Activated CD8-positive, alpha-beta T cell treated with anti-CD3 and anti-CD28 coated beads for 36 hours (primary cell): ENCODE measurements around the gene RAB22A. TPM values are rescaled to one million over a fixed set of nuclear protein-coding genes. Genes with fewer than 3 reads are reported as not detected.
A peak's percentile ranks its signal among the peaks of the same experiment; 100 is the strongest.

ENCODE experiments used
- ATAC-seq: fragments of 200-7000 bp; cut with Tn5 transposase; one replicate; pipeline ENCODE4 v1.10.0; 2021; ENCODE audit warnings: mild to moderate bottlenecking, moderate library complexity
- CTCF ChIA-PET: fragments of 350-600 bp; sonication (Branson Sonifier 250); formaldehyde crosslinking; loops from one replicate; lab custom pipeline; 2021; ENCODE audit warnings: antibody characterized with exemption; lab: Charles Lee
- POLR2A ChIA-PET: fragments of 350-600 bp; sonication (Branson Sonifier 250); formaldehyde crosslinking; loops from one replicate; lab custom pipeline; 2021; ENCODE audit warnings: antibody characterized with exemption; lab: Charles Lee
- DNase-seq: peaks from one replicate; pipeline ENCODE4 v3.0.0-alpha.2; 2020
- H3K27ac Mint-ChIP-seq: one replicate; pipeline ENCODE4 v1.8.0; 2021; ENCODE audit warnings: mild to moderate bottlenecking, mixed read lengths
- H3K27me3 Mint-ChIP-seq: one replicate; pipeline ENCODE4 v1.8.0; 2021; ENCODE audit warnings: mixed read lengths
- H3K36me3 Mint-ChIP-seq: one replicate; pipeline ENCODE4 v1.8.0; 2021; ENCODE audit warnings: low read depth, mixed read lengths
- H3K4me1 Mint-ChIP-seq: one replicate; pipeline ENCODE4 v1.8.0; 2021; ENCODE audit warnings: low read depth, mixed read lengths
- H3K4me3 Mint-ChIP-seq: one replicate; pipeline ENCODE4 v1.8.0; 2021; ENCODE audit warnings: mild to moderate bottlenecking, moderate library complexity, mixed read lengths
- H3K9me3 Mint-ChIP-seq: one replicate; pipeline ENCODE4 v1.8.0; 2021; ENCODE audit warnings: mixed read lengths
- CTCF ChIP-seq: fragments of 200-600 bp; IDR thresholded peaks from one replicate; pipeline ENCODE4 v1.8.0; 2022; ENCODE audit warnings: antibody characterized with exemption, mild to moderate bottlenecking
- intact Hi-C: fragments of 100-400 bp; cut with micrococcal nuclease; formaldehyde crosslinking; loops from one replicate; pipeline ENCODE4 v1.10.0; 2022
- total RNA-seq, 2 experiments: library from RNA; stranded (reverse); gene quantifications; one replicate each; pipeline ENCODE4 v1.2.3, GENCODE V29; 2021

Gene RAB22A
- total RNA-seq, 2 experiments from 2014 or later, result 8.3 to 9.0 TPM

- H3K36me3 Mint-ChIP-seq, result peaks cover 19% of the 10 kb centered on the region
- no peak for ATAC-seq
- intact Hi-C loops, result no loop called here
Measured at GRCh38 chr20:58359441-58359840, 49.9 kb downstream of the RAB22A start.

GRCh38 chr20:58360936-58361335 lies 51.4 kb downstream of the RAB22A start:
- TF ChIP-seq CTCF, result no peak
- H3K4me3 Mint-ChIP-seq, result no peak overlapping the region
- ChIA-PET CTCF (interaction anchor here (1.3 kb wide), 1 partner anchor 129 kb away, joined by 4 read pairs; no protein-coding TSS in a partner anchor), POLR2A (interaction anchor here (0.7 to 1.5 kb wide), 4 partner anchors 16 to 115 kb away, joined by 3 to 4 read pairs (median 3); no protein-coding TSS in a partner anchor)
- ATAC-seq (no peak), DNase-seq (no peak)
- H3K36me3 Mint-ChIP-seq, result peaks cover 19% of the 10 kb centered on the region
- no peak overlapping the region for H3K27ac Mint-ChIP-seq
- intact Hi-C loops, result no loop called here
- H3K4me1 Mint-ChIP-seq, result peaks cover 9% of the 10 kb centered on the region
- no peaks in the 10 kb centered on the region for H3K27me3 Mint-ChIP-seq
- H3K9me3 Mint-ChIP-seq, result no peaks in the 10 kb centered on the region

More at GRCh38 chr20:58359441-58359840, 49.9 kb downstream of the RAB22A start:
- ChIA-PET CTCF (no interaction called here), POLR2A (no interaction called here)
- peaks cover 6% of the 10 kb centered on the region for H3K4me1 Mint-ChIP-seq
- no peak overlapping the region for H3K4me3 Mint-ChIP-seq
- no peak overlapping the region for H3K27ac Mint-ChIP-seq
- no peaks in the 10 kb centered on the region for H3K27me3 Mint-ChIP-seq
- TF ChIP-seq CTCF, result no peak
- no peak for DNase-seq
- H3K9me3 Mint-ChIP-seq, result no peaks in the 10 kb centered on the region

GRCh38 chr20:58361481-58362205 lies 52.1 kb downstream of the RAB22A start:
- peak; percentile 31 for DNase-seq
- Mint-ChIP-seq H3K4me1 (peaks cover 12% of the 10 kb centered on the region), H3K9me3 (no peaks in the 10 kb centered on the region), H3K36me3 (peaks cover 19% of the 10 kb centered on the region), H3K27me3 (no peaks in the 10 kb centered on the region), H3K4me3 (no peak overlapping the region), H3K27ac (peak overlapping the region; percentile 44)
- ATAC-seq, result peak; percentile 56
- TF ChIP-seq CTCF, result no peak
- intact Hi-C loops, result no loop called here
- ChIA-PET CTCF (interaction anchor here (0.9 kb wide), 1 partner anchor 72 kb away, joined by 3 read pairs; no protein-coding TSS in a partner anchor), POLR2A (interaction anchor here (0.7 to 1.5 kb wide), 3 partner anchors 16 to 116 kb away, joined by 3 to 4 read pairs (median 3); no protein-coding TSS in a partner anchor)

GRCh38 chr20:58362206-58362516 lies 52.6 kb downstream of the RAB22A start:
- H3K27ac Mint-ChIP-seq, result peak overlapping the region; percentile 29
- CTCF ChIA-PET, result interaction anchor here (0.9 to 1.8 kb wide), 2 partner anchors 58 to 72 kb away, joined by 3 to 4 read pairs; no protein-coding TSS in a partner anchor
- DNase-seq (no peak), ATAC-seq (no peak)
- no peak for TF ChIP-seq CTCF
- no peaks in the 10 kb centered on the region for H3K9me3 Mint-ChIP-seq
- peaks cover 17% of the 10 kb centered on the region for H3K36me3 Mint-ChIP-seq
- no peak overlapping the region for H3K4me3 Mint-ChIP-seq
- intact Hi-C loops, result no loop called here
- H3K27me3 Mint-ChIP-seq, result no peaks in the 10 kb centered on the region
- POLR2A ChIA-PET, result interaction anchor here (1.3 to 1.6 kb wide), 3 partner anchors 17 to 116 kb away, joined by 3 to 4 read pairs (median 3); no protein-coding TSS in a partner anchor
- peaks cover 12% of the 10 kb centered on the region for H3K4me1 Mint-ChIP-seq

- intact Hi-C loops, result no loop called here
- Mint-ChIP-seq H3K9me3 (no peaks in the 10 kb centered on the region), H3K27ac (peak overlapping the region; percentile 3), H3K36me3 (peaks cover 14% of the 10 kb centered on the region), H3K27me3 (no peaks in the 10 kb centered on the region), H3K4me3 (no peak overlapping the region), H3K4me1 (peaks cover 12% of the 10 kb centered on the region)
- ChIA-PET CTCF (interaction anchor here (1.4 to 1.8 kb wide), 2 partner anchors 15 to 57 kb away, joined by 3 to 4 read pairs; no protein-coding TSS in a partner anchor), POLR2A (interaction anchor here (0.7 to 1.6 kb wide), 2 partner anchors 23 to 53 kb away, joined by 3 read pairs; no protein-coding TSS in a partner anchor)
- ATAC-seq (no peak), DNase-seq (no peak)
- no peak for TF ChIP-seq CTCF
Measured at GRCh38 chr20:58362970-58363369, 53.5 kb downstream of the RAB22A start.
